HG03139 (cell line): Measurements from ENCODE around the gene BCL3.
A peak's percentile ranks its signal among the peaks of the same experiment; 100 is the strongest.

Experiments used
- ATAC-seq: cut with Tn5 transposase; IDR thresholded peaks from one replicate; pipeline ENCODE4 v1.9.1; 2021; ENCODE audit not compliant: unreplicated experiment

Gene BCL3

DNA sequence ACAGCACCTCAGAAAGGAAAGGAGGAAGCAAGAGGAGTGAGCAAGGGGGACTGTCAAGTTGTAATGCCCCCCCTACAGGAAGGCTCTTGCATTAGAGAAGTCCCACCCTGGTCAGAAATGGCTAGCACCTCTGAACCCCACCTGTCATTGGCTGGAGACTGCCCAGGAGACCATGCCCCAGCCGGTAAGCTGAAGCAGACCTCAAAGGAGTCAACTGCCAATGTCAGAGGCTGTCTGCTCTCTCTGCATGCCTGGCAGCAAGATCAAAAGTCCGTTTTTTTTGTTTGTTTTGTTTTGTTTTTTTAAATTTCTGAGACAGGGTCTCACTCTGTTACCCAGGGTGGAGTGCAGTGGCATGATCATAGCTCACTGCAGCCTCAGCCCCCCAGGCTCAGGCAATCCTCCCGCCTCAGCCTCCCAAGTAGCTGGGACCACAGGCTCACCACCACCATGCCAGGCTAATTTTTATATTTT, 8.1 kb upstream of the BCL3 start:
- ATAC-seq: no peak

DNA sequence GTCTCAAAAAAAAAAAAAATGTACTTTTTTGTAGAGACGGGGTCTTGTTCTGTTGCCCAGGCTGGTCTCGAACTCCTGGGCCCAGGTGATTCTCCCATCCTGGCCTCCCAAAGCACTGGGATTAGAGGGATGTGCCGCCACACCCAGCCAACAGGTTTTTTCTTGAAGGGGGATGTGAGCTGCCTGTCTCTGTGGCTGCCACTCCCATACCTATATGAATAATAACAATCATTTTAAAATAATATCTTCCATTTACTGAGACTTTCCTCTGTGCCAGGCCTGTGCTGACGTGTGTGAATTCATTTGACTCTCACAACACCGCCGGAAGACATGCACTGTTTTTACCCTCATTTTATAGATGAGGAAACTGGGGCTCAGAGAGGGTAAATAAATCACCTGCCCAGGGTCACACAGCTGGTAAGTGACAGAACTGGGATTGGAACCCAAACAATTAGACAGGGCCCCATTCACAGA, 7.2 kb upstream of the BCL3 start:
- ATAC-seq: no peak

DNA sequence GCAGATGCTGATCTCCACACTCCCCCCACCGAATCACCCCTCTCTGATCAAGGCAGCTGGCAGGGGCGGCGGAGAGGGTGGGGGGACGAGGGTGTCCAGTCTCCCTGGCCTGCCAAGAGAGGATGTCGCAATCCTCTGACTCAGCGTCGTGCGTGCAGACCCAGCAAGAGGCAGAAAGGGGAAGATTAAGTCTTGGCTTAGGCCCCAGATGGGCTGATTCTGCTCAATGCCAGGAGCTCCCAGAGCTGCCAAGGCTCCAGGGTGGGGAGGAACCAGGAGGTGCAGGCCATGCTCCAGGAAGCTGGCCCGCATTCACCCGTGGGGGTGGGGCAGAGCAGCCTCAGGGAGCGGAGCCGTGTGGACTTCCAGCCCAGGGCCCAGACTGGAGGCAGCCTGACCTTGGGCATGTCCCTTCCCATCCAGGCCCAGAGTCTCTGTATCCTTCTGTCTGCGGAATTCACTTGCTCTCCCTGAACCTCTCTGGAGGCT, 6.6 kb upstream of the BCL3 start:
- no peak for ATAC-seq

DNA sequence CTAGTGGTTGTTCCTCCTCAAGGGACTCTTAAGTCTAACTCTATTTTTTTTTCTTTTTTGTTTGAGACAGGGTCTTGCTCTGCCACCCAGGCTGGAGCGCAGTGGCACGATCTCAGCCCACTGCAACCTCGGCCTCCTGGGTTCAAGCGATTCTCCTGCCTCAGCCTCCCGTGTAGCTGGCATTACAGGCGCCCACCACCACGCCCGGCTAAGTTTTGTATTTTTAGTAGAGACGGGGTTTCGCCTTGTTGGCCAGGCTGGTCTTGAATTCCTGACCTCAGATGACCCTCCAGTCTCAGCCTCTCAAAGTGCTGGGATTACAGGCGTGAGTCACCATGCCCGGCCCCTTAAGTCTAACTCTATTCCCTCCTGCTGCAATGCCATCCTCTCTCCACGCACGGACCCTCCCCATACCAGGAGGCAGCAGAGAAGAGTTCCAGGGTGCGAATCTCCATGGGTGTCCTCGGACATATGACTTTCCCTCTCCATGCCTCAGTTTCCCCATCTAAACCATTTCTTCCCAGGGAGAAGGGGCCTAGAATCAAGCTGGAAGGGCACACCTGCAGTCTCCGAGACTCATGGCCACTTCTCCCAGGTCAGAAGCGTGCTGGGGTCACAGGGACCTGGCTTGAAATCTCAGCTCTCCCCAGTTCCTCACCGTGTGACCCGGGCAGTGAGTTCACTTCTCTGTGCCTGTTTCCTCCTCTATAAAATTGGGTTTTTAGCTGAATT, 6.0 kb upstream of the BCL3 start:
- ATAC-seq: no peak

DNA sequence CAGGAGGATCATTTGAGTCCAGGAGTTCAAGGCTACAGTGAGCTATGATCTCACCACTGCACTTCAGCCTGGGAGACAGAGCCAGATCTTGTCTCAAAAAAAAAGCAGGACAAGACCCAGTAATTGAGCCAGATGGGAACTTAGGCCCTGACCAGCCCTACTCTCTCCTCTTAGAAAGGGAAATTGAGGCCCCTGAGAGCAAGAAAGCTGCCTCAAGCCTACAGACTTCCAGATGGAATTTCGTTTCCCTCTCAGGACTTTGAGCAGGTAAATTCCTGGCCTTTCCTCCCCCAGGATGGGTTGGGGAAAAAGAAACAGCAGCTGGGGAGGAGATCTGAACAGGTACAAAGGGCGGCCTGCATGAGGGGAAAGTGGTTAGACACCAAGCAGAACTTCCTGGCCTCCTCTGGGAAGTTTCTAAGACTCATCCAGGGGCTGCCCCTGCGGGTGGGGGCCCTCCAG, 3.6 kb upstream of the BCL3 start:
- no peak for ATAC-seq

DNA sequence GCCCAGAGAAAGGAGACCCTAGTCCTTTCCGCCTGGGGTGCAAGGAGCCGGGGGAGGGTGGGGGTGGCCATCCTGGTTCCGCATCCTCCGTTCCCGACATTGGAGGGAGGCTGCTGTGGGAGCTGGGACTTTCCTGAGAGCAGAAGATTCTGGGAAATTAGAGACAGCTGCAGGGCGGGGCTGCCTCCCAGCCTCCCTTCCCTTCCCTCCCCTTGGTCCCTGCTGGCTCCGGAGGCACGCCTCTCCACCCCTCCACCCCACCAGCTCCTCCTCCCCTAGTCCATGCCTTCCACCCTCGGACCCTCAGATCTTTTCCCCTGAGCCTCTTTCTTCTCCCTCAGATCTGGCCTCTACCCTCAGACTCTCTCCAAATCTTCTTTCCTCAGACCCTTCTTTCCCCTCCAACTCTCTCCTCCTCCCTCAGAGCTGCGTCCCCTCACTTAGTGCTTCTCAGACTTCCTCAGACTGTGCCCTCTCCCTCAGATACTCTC, 3.1 kb upstream of the BCL3 start:
- no peak for ATAC-seq

DNA sequence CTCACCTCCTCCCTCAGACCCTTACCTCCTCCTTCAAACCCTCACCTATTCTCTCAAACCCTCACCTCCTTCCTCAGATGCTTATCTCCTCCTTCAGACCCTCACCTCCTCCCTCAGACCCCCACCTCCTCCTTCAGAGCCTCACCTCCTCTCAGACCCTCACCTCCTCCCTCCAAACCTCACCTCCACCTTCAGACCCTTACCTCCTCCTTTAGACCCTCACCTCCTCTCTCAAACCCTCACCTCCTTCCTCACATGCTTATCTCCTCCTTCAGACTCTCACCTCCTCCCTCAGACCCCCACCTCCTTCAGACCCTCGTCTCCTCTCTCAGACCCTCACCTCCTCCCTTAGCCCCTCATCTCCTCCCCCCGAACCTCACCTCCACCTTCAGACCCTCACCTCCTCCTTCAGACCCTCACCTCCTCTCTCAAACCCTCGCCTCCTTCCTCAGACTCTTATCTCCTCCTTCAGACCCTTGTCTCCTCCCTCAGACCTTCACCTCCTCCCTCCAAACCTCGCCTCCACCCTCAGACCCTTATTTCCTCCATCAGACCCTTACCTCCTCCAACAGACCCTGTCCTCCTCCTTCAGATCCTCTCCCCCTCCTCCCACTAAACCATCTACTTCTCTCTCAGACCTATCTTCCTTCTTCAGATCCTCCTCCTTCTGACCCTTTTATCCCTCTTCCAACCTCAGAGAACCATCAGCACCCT, 2.5 kb upstream of the BCL3 start:
- ATAC-seq: no peak

DNA sequence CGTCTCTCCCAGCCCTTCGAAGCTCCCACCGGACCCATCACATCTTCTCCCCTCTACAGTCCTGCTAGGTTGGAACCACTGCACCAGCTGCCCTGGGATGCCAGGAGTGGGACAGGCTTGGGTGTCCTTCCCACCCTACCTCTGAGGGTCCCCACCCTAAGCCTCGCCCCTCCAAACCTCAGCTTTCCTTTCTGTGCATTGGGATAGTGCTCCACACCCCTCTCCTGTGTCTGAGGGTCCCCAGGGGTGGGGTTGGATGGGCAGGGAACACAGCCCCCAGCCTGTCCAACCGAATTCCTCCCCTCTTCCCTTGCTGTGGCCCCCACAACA, 1.9 kb upstream of the BCL3 start:
- no peak for ATAC-seq

DNA sequence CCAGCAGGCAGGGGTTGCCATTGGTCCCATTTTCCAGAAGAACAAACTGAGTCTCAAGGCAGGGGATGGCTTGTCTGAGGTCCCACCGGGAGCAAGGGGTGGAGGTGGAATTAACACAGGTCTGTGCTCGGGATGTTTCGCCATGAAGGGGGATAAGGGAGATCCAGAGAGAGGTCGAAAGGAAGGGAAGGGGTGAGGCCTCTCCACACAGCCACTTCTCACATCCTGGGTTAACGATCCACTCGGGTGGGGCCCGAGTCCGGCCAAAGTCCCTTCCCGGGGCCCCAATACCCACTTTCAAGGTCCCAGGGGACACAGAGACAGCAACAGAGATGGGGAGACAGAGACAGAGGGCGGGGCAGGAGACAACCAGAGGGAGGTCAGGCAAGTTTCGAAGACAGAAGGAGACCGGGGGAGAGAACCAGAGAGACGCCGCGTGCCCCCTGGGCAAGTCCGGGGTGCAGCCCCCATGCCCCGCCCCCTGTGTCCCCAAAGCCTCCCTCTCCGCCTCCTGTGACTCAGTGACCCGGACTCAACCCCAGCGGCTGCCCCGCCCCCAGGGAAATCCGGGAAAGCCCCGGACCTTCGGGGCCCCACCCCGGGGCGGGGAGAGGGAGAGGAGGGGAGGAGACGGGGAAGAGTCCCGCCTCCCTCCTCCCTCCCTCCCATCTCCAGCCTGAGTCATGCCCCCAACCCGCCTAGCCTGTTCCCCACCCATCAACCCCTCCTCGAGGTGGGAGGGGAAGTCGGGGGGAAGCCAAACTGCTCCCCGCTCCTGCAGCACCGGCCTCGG, 1.4 kb upstream of the BCL3 start:
- ATAC-seq: peak; percentile 39

DNA sequence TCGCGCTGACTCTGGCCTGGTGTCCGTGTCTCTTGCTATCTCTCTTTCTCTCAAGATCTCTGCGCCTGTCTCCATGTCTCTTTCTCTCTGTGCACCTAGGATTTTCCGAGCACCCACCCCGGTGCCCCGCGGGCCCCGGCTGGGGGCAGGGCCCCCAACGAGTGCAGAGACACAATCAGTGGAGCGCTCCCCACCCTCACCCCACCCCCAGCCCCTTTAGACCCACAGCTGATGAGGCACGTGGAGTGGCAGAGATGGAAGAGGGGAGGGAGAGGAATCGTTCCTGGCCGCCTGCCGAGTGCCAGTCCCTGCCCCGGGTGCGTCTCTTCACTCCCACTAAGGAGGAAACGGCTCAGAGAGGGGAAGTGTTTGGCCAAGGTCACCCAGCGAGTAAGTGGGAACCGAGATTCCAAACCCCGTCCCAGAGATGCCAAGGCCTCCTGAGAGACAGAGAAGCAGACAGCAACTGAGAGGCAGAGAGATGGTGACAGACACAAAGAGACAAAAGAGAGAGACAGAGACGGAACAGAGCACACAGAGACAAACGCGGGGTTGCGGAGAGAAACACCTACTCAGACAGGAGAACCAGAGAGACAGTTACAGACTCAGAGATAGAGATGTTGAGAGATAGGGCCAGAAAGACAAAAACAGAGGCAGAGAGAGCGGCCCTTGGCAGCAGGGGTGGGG, 626 bp upstream of the BCL3 start:
- no peak for ATAC-seq

DNA sequence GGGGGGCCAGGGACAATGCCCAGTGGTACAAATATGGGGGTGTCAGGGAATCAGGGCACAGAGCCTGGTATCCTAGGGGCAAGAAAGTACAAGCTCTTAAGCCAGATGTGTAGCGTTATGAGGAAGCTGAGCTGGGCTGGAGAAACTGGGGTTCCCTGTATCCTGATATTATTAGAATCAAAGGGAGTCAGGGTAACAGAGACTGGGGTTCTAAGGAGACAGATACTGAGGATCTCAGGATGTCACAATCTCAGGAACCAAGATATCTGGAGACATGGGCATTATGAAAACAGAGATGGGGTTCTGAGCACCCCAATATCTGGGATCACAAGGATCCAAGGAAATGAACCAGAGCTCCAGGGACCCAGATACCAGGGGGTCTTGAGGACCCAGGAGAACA, 784 bp downstream of the BCL3 start:
- no peak for ATAC-seq

DNA sequence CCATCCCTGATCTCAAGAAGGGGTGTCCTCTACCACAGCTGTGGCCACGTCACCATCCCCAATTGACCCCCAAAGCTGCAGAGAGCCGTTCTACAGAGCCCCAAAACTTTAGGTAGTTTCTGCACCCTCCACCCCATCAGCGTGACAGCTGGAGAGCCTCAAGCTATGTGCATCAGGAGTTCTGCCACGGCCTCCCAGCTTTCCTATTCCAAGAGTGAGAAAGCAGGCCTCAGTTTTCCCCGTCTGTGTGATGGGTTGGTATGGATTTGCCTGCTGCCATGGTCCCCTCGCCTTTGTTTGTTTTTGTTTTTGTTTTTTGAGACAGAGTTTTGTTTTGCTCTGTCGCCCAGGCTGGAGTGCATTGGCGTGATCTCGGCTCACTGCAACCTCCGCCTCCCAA, 1.5 kb downstream of the BCL3 start:
- ATAC-seq: no peak

DNA sequence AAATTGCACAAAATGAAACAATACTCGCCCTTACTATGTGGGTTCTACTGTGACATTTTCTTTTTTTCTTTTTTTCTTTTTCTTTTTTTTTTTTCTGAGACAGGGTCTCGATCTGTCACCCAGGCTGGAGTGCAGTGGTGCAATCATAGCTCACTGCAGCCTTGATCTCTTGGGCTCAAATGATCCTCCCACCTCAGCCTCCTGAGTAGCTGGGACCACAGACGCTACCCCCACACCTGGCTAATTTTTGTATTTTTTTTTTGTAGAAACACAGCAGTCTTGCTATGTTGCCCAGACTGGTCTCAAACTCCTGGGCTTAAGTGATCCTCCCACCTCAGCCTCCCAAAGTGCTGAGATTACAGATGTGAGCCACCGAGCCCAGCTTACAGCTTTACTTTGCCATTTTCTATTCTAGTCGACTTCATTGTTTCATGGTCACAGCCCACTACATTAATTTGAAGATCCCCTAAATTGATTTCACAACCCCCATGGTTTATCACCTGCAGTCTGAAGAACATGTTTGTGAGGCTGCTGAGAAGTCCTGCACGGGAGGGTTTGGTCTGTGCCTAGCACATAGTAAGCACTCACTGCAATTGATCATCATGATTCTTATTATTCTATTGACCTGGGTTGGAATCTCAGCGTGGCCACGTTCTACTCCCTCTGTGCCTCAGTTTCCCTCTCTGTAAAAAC, 3.8 kb downstream of the BCL3 start:
- no peak for ATAC-seq

DNA sequence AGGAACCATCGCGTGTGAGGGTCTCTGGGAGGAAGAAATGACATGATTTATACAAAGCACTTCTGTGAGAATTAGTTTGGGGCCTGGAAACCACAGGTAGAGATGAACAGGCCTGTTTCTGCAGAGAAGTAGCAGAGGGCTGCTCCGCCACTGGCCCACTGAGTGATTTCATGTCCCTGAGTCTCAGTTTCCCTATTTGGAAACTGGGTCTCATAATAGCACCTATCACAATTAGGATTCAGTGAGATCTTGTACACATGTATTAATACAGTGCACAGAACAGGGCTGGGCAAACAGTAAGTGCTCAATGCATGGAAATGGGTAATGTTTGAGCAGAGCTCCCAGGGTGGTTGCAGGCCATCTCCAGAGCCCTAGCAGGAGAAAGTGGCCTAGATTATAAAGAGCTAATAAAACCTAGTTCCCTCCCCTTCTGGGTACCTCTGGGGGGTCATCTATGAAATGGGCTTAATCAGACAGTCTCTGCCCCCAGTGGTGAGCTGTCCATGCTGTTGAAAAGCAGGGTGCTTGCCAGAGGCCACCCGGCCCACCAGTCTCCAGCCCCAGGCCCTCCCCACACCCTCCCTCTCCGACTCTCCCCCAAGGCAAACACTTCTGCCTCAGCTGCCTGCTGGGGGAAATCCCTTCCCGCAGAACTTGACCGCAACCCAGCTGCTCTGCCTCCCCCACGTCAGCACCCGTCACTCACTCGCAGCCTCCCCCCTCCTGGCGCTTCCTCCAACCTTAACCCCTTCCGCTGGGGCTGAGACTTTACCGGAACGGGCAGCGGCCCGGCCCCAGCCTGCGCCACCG, 4.5 kb downstream of the BCL3 start:
- peak; percentile 52 for ATAC-seq

DNA sequence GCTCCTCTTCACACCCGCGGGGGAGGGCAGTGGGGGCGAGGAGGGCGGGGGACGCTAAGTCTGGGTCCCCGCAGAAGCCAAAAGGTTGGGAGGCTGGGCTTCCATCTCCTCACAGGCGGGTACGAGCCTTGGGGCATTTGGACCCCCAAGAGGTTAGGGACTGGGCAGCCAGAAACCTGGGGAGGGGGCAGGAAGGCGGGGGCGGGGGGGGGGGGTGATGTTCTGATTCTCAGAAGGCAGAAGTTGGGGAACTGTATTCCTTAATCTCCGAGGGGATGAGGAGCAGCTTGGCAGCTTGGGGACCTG, 5.1 kb downstream of the BCL3 start:
- no peak for ATAC-seq

DNA sequence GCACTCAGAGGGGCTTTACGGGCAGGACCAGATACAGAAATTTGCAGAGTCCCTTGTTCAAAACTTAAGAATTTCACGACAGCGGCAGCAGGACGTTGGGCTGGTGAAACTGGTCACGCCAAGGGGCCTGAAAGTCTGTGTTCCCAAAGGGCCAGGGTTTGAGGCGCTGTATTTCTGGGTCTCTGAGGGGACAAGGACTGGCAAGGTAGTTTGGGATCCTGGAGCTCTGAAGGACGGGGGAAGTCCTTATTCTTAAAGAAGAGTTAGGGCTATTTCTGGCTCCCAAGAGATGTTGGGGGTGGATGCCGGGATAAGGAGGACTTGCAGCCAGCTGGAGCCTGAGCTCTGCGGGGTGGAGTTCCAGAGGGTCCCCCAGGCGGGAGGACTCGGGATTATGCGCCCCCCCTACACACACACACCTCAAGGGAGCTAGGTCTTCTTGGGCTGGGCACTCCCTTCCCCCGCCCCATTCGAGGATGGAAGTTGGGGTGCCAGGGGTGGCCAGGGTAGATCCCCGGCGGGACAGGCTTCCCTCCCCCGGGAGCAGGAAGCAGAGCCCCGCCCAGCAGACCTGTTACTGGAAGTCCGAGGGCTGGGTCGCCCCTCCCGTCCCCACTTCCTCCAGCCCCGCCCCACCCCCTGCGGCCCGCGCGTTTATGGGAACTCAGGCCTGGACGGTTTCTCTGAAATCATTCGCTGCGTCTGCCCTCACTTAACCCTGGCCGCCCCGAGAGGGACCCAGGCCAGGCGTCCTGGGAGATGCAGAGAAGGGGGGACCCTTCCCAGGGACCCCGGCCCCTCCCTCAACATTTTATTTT, 5.6 kb downstream of the BCL3 start:
- ATAC-seq: no peak

DNA sequence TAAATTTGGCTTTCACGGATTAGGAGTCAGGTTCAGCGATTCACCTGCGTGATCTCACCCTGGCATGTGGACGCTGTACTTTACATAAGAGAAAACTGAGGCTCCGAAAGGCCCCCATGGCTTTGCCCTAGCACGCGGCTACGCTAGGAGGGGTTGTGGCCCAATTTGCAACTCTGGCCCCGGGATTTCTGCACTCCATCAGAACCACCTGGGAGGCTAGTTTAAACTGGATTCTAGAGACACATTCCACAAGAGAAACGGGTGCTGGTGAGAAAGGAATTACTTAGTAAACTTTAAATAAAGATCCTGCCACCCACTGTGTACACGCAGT, 6.2 kb downstream of the BCL3 start:
- ATAC-seq: no peak

DNA sequence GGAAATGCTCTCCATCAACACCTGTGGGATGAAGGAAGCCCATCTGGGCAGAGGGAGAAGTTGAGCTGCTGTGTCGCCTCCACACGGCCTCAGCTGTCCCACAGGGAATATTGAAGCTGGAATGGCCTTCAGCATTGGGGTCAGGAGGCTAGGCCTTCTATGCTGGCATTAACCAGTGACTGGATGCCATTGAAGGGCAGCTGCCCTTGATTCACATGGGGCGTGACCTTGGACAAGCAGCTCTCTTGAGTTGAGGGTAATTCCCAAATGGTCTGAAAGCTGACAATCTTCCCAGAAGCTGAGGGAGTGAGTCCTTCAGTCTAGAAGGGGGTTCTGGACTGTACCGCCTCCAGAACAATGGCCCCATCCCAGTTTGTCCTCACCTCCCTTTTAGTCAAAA, 6.7 kb downstream of the BCL3 start:
- ATAC-seq: no peak

DNA sequence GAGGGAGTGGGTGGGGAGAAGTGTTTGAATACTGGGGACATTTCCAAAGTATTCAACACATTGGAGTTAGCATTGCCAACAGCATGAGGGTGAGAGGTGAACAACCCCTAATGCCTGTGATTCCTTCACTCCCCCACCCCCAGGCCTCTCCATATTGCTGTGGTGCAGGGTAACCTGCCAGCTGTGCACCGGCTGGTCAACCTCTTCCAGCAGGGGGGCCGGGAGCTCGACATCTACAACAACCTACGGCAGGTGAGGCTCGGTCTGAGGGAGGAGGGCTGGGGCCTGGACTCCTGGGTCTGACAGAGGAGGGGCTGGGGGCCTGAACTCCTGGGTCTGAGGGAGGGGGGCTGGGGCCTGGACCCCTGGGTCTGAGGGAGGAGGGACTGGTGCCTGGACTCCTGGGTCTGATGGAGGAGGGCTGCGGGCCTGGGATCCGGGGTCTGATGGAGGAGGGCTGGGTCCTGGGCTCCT, 7.6 kb downstream of the BCL3 start:
- ATAC-seq: no peak
